NCI-H1436 (cell line): ENCODE measurements around the gene NBL1.

Experiments
- DNase-seq: peaks from one replicate; lab custom pipeline; 2025; lab: John Stamatoyannopoulos, UW

NBL1 gene

DNA sequence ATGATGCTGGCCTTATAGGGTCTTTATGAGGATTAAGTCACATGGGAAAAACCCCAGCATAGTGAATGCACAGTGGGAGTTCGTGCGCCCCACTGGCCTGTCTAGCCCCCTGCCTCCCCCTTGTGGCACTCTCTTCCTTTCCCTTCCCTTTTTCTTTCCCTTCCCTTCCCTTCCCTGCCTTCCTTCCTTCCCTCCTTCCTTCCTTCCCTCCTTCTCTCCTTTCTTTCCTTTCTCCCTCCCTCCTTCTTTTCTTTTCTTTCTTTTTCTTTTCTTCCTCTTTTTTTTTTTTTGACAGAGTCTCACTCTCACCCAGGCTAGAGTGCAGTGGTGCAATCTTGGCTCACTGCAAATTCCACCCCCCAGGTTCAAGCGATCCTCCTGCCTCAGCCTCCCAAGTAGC, 59.2 kb downstream of the NBL1 start:
- no peak for DNase-seq

GRCh38 chr1:19704247-19705113, 60.4 kb downstream of the NBL1 start:
- DNase-seq: peak; percentile 64

GRCh38 chr1:19705464-19705863, 61.4 kb downstream of the NBL1 start:
- no peak for DNase-seq

GRCh38 chr1:19706136-19706535, 62.0 kb downstream of the NBL1 start:
- DNase-seq: no peak
